Activated CD8-positive, alpha-beta memory T cell treated with anti-CD3 and anti-CD28 coated beads for 1 hour (primary cell): ENCODE measurements around the gene POLR2A.
A peak's percentile ranks its signal among the peaks of the same experiment; 100 is the strongest.
"Not testable (repeated sequence)": the region's sequence is repeated elsewhere in the genome, so short reads cannot be mapped to it uniquely, and the experiment has no call there.

Experiments used
- DNase-seq, 2 donors: peaks; one replicate each; pipeline ENCODE4 v3.0.0-alpha.2; 2020; ENCODE audit warnings: low read depth in 1 of 2; ENCODE audit errors: extremely low read depth in 1 of 2

POLR2A gene

DNA sequence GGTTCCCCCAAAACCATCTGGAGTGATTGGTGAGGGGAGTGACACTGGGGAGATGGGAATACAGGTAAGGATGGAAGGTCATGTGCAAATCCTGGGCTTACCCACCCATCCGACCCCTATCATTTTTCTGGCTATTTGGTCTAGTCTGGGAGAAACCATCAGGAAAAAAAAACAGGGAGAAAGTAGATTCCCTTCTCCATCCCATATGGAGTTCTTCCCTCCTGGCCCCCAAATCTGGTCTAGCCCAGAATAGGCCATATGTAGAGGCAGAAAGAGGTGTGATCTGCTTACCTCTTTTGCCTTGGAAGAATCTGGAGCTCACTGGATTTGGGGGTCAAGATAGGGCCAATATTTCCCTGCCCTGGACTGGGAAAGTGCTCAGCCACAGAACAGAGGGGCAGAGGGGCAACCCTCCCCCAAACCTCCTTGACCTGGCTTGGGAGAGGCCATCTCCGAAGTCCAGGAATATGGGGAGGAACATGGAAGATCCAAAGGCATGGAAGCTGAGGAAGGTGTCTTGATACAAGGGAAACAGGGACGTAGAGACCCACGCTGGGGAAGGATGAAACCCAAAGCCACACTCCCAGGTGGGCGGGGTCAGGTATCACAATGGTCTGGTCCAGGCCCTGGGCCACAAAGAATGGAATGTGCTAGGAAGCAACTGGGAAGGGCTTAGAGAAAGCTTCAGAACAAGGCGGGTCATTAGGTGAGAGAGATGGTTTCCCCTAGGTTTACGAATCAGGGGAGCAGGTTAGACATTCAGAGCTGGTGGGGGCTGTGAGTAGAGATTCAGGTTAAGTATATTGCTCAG, 23.1 kb upstream of the POLR2A start:
- no peak for DNase-seq

DNA sequence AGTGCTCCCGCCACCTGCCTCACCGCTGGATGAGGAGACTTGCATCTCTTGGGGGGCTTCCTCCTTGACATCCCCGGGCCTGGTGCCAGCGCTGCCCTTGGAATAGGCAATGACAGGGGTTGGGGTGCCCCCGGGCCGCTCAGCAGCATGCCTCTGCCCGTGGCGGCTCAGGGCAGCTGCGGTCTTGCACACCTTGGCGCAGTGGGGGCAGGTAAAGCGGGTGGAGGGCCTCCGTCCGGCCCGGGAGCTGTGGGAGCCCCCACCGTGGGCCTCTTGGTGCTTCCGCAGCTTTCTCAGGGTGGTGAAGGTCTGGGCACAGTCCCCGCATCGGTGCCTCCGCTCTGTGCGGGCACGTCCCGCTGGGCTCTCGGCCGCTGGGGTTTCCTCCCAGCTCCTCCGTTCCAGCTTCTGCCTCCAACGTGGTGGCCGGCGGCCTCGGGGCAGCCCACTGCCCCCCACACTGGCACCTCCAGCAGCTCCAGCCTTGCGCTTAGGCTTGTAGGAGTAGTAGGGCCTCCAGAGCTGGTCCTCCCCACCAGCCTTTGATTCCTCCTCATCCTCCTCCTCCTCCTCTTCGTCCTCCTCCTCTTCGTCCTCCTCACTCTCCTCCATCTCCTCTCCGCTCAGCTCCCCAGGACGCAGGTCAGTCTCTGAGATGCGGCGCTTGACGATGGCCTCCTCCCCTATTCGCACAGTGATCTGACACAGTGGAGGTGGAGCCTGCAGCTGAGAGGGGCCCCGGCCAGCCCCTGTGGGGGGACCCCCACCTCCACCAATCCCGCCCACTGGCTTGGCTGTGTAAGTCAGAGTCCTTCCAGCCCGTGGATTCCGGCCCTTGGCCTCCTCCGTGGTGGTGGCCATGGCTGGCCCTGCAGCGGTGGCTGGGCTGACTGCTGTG, 21.4 kb upstream of the POLR2A start:
- no peak for DNase-seq

GRCh38 chr17:7463372-7463846, 20.8 kb upstream of the POLR2A start:
- no peak for DNase-seq

GRCh38 chr17:7464081-7464480, 20.1 kb upstream of the POLR2A start:
- DNase-seq: no peak

DNA sequence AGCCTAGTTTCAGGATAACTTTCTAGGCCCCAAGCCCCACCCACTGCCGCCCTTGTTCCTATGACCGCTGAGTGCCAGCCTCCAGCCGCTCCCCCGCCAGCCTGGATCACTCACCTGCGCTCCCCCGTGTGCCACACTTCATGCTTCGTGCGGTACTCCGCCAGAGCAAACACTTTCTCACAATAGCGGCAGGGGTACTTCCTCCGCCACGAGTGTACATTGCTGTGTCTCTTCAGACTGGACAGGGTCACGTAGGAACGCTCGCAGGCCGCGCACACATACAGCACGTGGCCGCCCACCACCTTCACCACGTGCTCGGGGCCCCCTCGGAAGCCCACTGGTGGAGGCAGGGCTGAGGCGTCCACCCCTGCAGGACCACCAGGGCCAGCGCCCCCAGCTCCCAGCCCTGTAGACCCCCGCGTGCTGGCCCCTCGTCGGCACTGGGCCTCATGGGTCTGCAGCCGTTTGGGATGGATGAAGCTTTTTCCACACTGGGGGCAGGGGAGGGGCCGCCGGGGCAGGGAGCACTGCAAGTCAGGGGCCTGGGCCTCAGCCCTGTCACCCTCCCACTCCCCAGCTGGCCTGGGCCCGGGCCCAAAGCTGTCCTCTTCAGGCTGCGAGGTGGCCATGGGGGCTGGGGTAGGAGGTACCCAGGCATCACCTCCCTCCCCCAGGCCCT, 18.4 kb upstream of the POLR2A start:
- DNase-seq: no peak

- no peak for DNase-seq
These were observed 17.9 kb upstream of the POLR2A start for GRCh38 chr17:7466318-7466638.

DNA sequence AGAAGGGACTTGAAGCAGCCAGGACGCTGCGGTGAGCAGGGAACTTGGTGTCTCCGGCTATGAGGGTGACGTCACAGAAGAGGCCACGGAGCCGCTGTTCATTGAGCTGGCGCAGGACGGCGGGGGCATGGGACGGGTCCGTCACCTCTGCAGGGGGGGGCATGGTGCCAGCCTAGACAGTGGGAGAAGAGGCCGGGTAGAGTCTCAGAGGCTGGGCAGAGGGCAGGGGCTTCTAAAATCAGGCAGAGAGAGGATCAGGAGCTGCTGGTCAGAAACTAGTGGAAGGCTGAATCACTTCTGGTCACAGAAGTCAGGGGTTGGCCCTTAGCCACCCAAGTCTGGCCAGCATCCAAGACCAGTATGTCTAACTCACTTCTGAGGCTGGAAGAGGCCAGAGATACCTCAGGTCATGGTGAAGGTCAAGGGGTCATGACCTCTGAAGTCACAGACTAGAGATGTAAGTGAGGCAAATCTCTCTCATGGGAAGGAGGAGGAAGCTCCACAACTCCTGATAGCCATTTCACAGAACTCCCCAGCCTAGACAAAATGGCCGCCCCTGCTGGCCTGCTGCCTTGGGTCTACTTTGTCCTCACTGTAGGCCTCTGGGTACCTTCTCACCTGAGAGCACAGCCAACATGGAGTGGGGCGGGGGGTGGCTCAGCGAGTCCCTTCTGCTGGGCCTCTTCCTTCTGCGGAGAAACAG, 17.4 kb upstream of the POLR2A start:
- no peak for DNase-seq

DNA sequence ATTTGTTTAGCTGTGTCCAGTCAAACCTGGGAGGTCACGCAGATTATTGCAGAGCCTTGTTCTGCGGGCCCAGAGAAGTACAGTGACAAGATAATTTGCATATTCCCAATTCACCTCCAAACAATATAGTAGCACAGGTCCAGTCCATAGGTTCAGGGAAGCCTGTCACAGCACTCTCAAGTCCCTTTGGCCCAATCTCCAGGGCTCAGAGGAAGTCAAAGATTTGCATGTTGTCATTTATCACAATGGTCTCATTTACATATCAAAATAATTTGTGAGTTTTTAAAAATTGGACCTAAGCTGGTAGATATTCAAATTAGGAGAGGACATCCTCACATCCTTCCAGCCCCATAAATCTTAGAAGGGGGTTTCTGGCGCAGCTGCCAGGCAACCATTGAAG, 16.7 kb upstream of the POLR2A start:
- no peak for DNase-seq

DNA sequence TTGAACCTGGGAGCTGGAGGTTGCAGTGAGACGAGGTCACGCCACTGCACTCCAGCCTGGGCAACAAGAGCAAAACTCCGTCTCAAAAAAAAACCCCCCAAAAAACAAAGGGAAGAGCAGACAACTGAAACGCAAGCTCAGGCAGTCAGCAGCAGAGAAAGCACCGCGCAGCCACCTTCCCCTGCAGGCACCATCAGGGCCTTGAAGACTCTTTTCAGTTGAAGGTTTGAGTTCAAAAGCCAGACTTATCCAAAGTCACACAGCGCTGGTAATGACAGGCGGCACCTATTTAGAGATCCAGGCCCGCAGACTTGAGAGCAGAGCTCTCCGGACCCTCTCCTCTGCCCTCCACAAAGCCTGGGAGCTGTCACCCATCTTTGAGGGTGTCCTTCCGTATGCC, 15.9 kb upstream of the POLR2A start:
- no peak for DNase-seq

DNA sequence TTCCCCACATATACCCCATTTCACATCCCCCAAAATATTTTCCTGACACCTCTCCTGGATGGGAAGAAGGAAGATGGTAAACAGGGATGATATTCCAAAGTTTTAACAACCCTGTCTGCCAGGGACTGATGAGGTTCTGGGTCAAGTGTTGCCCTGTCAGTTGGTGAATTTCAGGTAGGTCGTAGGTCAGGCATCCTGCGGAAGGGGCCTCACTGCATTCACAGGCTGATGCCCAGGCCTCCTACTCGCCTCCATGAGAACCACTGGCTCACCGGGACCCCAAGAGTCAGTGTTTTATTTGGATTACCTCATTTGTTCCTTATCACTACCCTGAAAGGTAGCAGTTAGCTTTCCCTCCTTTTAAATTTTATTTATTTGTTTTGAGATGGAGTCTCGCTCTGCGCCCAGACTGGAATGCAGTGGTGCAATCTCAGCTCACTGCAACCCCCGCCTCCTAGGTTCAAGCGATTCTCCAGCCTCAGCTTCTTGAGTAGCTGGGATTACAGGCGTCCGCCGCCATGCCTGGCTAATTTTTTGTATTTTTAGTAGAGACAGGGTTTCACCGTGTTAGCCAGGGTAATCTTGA, 15.3 kb upstream of the POLR2A start:
- DNase-seq: no peak

- not testable (repeated sequence) for DNase-seq
These were observed 14.3 kb upstream of the POLR2A start for GRCh38 chr17:7469843-7470242.

GRCh38 chr17:7470457-7470973, 13.7 kb upstream of the POLR2A start:
- DNase-seq: not testable (repeated sequence)

DNA sequence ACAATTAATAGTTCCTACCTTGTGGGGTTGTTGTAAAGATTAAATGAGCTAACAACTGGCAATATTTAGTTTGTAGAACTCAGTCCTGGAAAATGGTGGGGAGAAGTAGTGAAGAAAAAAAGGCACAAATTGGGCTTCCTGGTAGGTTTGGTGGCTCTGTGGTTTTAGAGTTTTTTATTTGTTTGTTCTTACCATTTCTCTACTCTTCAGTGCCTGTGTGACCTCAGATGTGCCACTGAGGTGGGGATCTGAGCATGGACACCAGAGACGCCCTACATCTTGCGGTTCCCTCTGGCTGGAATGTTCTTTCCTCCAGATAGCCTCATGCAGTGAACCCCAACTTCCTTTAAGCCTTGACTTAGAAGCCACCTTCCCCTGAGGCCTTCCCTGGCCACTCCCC, 12.4 kb upstream of the POLR2A start:
- DNase-seq: no peak

DNA sequence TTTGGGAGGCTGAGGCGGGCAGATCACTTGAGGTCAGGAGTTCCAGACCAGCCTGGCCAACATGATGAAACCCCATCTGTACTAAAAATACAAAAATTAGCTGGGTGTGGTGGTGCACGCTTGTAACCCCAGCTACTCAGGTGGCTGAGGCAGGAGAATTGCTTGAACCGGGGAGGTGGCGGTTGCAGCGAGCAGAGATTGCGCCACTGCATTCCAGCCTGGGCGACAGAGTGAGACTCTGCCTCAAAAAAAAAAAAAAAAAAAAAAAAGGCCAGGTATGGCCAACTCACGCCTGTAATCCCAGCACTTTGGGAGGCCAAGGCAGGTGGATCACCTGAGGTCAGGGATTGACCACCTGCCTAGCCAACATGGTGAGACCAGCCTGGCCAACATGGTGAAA, 9.4 kb upstream of the POLR2A start:
- DNase-seq: not testable (repeated sequence)

DNA sequence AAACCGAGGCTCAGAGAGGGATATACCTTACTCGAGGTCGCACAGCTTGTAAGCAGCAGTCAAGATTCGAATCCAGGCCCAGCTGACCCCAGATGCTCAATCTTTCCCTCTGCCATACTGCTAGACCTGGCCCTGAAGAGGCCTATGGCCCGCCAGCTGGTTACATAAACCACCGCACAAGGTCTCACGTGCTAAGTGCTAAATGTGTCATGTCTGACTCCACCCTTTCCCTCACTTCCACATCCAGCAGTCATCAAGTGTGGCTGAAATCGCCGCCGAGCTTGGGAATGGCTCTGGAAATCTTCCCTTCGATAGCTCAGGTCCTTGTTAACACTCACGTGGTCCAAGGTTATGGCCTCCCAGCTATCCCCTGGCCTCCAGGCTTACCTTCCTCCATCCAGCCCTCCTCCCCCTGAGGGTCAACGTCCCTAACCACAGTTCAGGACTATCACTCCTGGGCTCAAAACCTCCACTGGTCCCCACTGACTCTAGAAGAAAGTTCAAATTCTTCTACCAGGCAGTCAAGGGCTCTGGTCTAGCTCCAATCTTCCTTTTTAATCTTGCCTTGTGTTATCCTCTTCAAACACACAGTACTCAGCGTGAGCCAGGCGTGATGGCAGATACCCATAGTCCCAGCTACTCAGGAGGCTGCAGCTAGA, 8.3 kb upstream of the POLR2A start:
- DNase-seq: no peak

GRCh38 chr17:7476494-7476893, 7.7 kb upstream of the POLR2A start:
- no peak for DNase-seq

GRCh38 chr17:7476951-7477350, 7.2 kb upstream of the POLR2A start:
- DNase-seq: no peak

- DNase-seq: peak in 1 of 2 donors; percentile 42
These were observed 6.5 kb upstream of the POLR2A start for GRCh38 chr17:7477392-7478275.
